ENCODE measurements around the gene GOLT1B.

The GOLT1B gene

GRCh38 chr12:21546716-21547115 is 45.1 kb downstream of the GOLT1B start:
- H3K4me1 ChIP-seq (ENCODE audit: control insufficient read depth, low read depth, low read length), result no peaks in the 10 kb centered on the region
- no peaks in the 10 kb centered on the region for H3K36me3 ChIP-seq (ENCODE audit: control insufficient read depth, insufficient read depth, low read length)
- no peak overlapping the region for H3K18ac ChIP-seq (ENCODE audit: low read length)
- H2BK5ac ChIP-seq (ENCODE audit: low read length), result no peak overlapping the region
- H3K23ac ChIP-seq (ENCODE audit: low read length), result no peak overlapping the region
- no peak overlapping the region for H2BK15ac ChIP-seq (replicated peaks; ENCODE audit: low read depth)
- H3K4me3 ChIP-seq (ENCODE audit: low read length), result no peak overlapping the region
- DNase-seq, result peak; percentile 75
- no peak overlapping the region for H3K56ac ChIP-seq (ENCODE audit: low read length)
- H3K27me3 ChIP-seq (ENCODE audit: insufficient read depth, low read length, poor library complexity), result no peaks in the 10 kb centered on the region
- no CpG with 5 or more reads among the region's 1 CpG for WGBS (ENCODE audit: extremely low coverage, insufficient coverage, low lambda C conversion rate)
- H3K9ac ChIP-seq (ENCODE audit: low read length), result no peak overlapping the region
- no peak overlapping the region for H2BK120ac ChIP-seq (ENCODE audit: low read depth, low read length)
- no peaks in the 10 kb centered on the region for H3K79me2 ChIP-seq (ENCODE audit: control insufficient read depth, insufficient read depth, low read length)
- no peak overlapping the region for H2AK5ac ChIP-seq (ENCODE audit: low read length)
- H3K4ac ChIP-seq (ENCODE audit: low read depth, low read length), result no peak overlapping the region
- H3K4me2 ChIP-seq (ENCODE audit: low read length), result no peak overlapping the region
- H4K5ac ChIP-seq (ENCODE audit: low read length), result no peak overlapping the region
- H3K27ac ChIP-seq (ENCODE audit: low read depth, low read length), result no peak overlapping the region
- H3K79me1 ChIP-seq (ENCODE audit: low read length), result no peaks in the 10 kb centered on the region
- no peak overlapping the region for H4K8ac ChIP-seq (ENCODE audit: low read depth, low read length)

GRCh38 chr12:21547437-21547836 is 45.8 kb downstream of the GOLT1B start:
- no peaks in the 10 kb centered on the region for H3K36me3 ChIP-seq (ENCODE audit: control insufficient read depth, insufficient read depth, low read length)
- no peak overlapping the region for H3K9ac ChIP-seq (ENCODE audit: low read length)
- no peak for DNase-seq
- no peak overlapping the region for H3K18ac ChIP-seq (ENCODE audit: low read length)
- H3K27ac ChIP-seq (ENCODE audit: low read depth, low read length), result no peak overlapping the region
- H3K79me1 ChIP-seq (ENCODE audit: low read length), result no peaks in the 10 kb centered on the region
- WGBS (ENCODE audit: extremely low coverage, insufficient coverage, low lambda C conversion rate), result no CpG with 5 or more reads among the region's 1 CpG
- no peak overlapping the region for H2BK120ac ChIP-seq (ENCODE audit: low read depth, low read length)
- H3K4me3 ChIP-seq (ENCODE audit: low read length), result no peak overlapping the region
- no peak overlapping the region for H3K4ac ChIP-seq (ENCODE audit: low read depth, low read length)
- H3K56ac ChIP-seq (ENCODE audit: low read length), result no peak overlapping the region
- no peaks in the 10 kb centered on the region for H3K79me2 ChIP-seq (ENCODE audit: control insufficient read depth, insufficient read depth, low read length)
- no peak overlapping the region for H2AK5ac ChIP-seq (ENCODE audit: low read length)
- H3K4me1 ChIP-seq (ENCODE audit: control insufficient read depth, low read depth, low read length), result no peaks in the 10 kb centered on the region
- H4K8ac ChIP-seq (ENCODE audit: low read depth, low read length), result no peak overlapping the region
- H4K5ac ChIP-seq (ENCODE audit: low read length), result no peak overlapping the region
- H3K4me2 ChIP-seq (ENCODE audit: low read length), result no peak overlapping the region
- no peak overlapping the region for H2BK5ac ChIP-seq (ENCODE audit: low read length)
- no peak overlapping the region for H2BK15ac ChIP-seq (replicated peaks; ENCODE audit: low read depth)
- H3K23ac ChIP-seq (ENCODE audit: low read length), result no peak overlapping the region
- H3K27me3 ChIP-seq (ENCODE audit: insufficient read depth, low read length, poor library complexity), result no peaks in the 10 kb centered on the region

- Histone ChIP-seq H3K4ac (ENCODE audit: low read depth, low read length) (no peak overlapping the region), H3K9ac (ENCODE audit: low read length) (no peak overlapping the region), H3K36me3 (ENCODE audit: control insufficient read depth, insufficient read depth, low read length) (no peaks in the 10 kb centered on the region), H3K56ac (ENCODE audit: low read length) (no peak overlapping the region), H2BK5ac (ENCODE audit: low read length) (no peak overlapping the region), H4K5ac (ENCODE audit: low read length) (no peak overlapping the region), H3K79me1 (ENCODE audit: low read length) (no peaks in the 10 kb centered on the region), H2AK5ac (ENCODE audit: low read length) (no peak overlapping the region), H4K8ac (ENCODE audit: low read depth, low read length) (no peak overlapping the region), H3K27ac (ENCODE audit: low read depth, low read length) (no peak overlapping the region), H3K4me1 (ENCODE audit: control insufficient read depth, low read depth, low read length) (no peaks in the 10 kb centered on the region), H3K18ac (ENCODE audit: low read length) (no peak overlapping the region), H2BK15ac (replicated peaks; ENCODE audit: low read depth) (no peak overlapping the region), H2BK120ac (ENCODE audit: low read depth, low read length) (no peak overlapping the region), H3K79me2 (ENCODE audit: control insufficient read depth, insufficient read depth, low read length) (no peaks in the 10 kb centered on the region), H3K27me3 (ENCODE audit: insufficient read depth, low read length, poor library complexity) (no peaks in the 10 kb centered on the region), H3K4me3 (ENCODE audit: low read length) (no peak overlapping the region), H3K4me2 (ENCODE audit: low read length) (no peak overlapping the region), H3K23ac (ENCODE audit: low read length) (no peak overlapping the region)
- no CpG with 5 or more reads among the region's 4 CpGs for WGBS (ENCODE audit: extremely low coverage, insufficient coverage, low lambda C conversion rate)
- DNase-seq, result no peak
These were observed 50.4 kb downstream of the GOLT1B start for GRCh38 chr12:21551841-21552465.

GRCh38 chr12:21552635-21553328 is 51.2 kb downstream of the GOLT1B start:
- H4K5ac ChIP-seq (ENCODE audit: low read length), result no peak overlapping the region
- no peaks in the 10 kb centered on the region for H3K79me2 ChIP-seq (ENCODE audit: control insufficient read depth, insufficient read depth, low read length)
- H3K18ac ChIP-seq (ENCODE audit: low read length), result no peak overlapping the region
- no peak overlapping the region for H3K56ac ChIP-seq (ENCODE audit: low read length)
- H3K4me1 ChIP-seq (ENCODE audit: control insufficient read depth, low read depth, low read length), result no peaks in the 10 kb centered on the region
- WGBS (ENCODE audit: extremely low coverage, insufficient coverage, low lambda C conversion rate), result 100% methylated on average over 2 of the region's 6 CpGs
- no peak overlapping the region for H2BK120ac ChIP-seq (ENCODE audit: low read depth, low read length)
- no peak overlapping the region for H2BK15ac ChIP-seq (replicated peaks; ENCODE audit: low read depth)
- no peak overlapping the region for H3K9ac ChIP-seq (ENCODE audit: low read length)
- H4K8ac ChIP-seq (ENCODE audit: low read depth, low read length), result no peak overlapping the region
- H3K4me3 ChIP-seq (ENCODE audit: low read length), result no peak overlapping the region
- no peak overlapping the region for H2AK5ac ChIP-seq (ENCODE audit: low read length)
- H3K27me3 ChIP-seq (ENCODE audit: insufficient read depth, low read length, poor library complexity), result no peaks in the 10 kb centered on the region
- H3K4ac ChIP-seq (ENCODE audit: low read depth, low read length), result no peak overlapping the region
- no peak overlapping the region for H2BK5ac ChIP-seq (ENCODE audit: low read length)
- no peak overlapping the region for H3K27ac ChIP-seq (ENCODE audit: low read depth, low read length)
- H3K23ac ChIP-seq (ENCODE audit: low read length), result no peak overlapping the region
- no peak overlapping the region for H3K4me2 ChIP-seq (ENCODE audit: low read length)
- H3K79me1 ChIP-seq (ENCODE audit: low read length), result no peaks in the 10 kb centered on the region
- no peak for DNase-seq
- H3K36me3 ChIP-seq (ENCODE audit: control insufficient read depth, insufficient read depth, low read length), result no peaks in the 10 kb centered on the region

- Histone ChIP-seq H2AK5ac (ENCODE audit: low read length) (no peak overlapping the region), H3K27me3 (ENCODE audit: insufficient read depth, low read length, poor library complexity) (no peaks in the 10 kb centered on the region), H3K27ac (ENCODE audit: low read depth, low read length) (no peak overlapping the region), H3K36me3 (ENCODE audit: control insufficient read depth, insufficient read depth, low read length) (no peaks in the 10 kb centered on the region), H4K8ac (ENCODE audit: low read depth, low read length) (no peak overlapping the region), H2BK5ac (ENCODE audit: low read length) (no peak overlapping the region), H3K4me2 (ENCODE audit: low read length) (no peak overlapping the region), H2BK120ac (ENCODE audit: low read depth, low read length) (no peak overlapping the region), H3K23ac (ENCODE audit: low read length) (no peak overlapping the region), H3K79me2 (ENCODE audit: control insufficient read depth, insufficient read depth, low read length) (no peaks in the 10 kb centered on the region), H3K56ac (ENCODE audit: low read length) (no peak overlapping the region), H3K79me1 (ENCODE audit: low read length) (no peaks in the 10 kb centered on the region), H3K4me1 (ENCODE audit: control insufficient read depth, low read depth, low read length) (no peaks in the 10 kb centered on the region), H3K9ac (ENCODE audit: low read length) (no peak overlapping the region), H3K4me3 (ENCODE audit: low read length) (no peak overlapping the region), H3K4ac (ENCODE audit: low read depth, low read length) (no peak overlapping the region), H3K18ac (ENCODE audit: low read length) (no peak overlapping the region), H2BK15ac (replicated peaks; ENCODE audit: low read depth) (no peak overlapping the region), H4K5ac (ENCODE audit: low read length) (no peak overlapping the region)
- no peak for DNase-seq
These were observed 51.7 kb downstream of the GOLT1B start for GRCh38 chr12:21553329-21553675.
